GM19193 (cell line): ENCODE results near the gene SPAG8.

ENCODE experiments used
- POLR2A ChIP-seq: IDR thresholded peaks from 4 replicates; pipeline ENCODE4 v1.6.1; 2011; ENCODE audit not compliant: insufficient read depth, insufficient read length; ENCODE audit errors: extremely low read depth

Gene SPAG8

GRCh38 chr9:35812025-35812602 is at the start of gene SPAG8:
SPAG8 (minus strand) TSS chr9:35812262; CDS start chr9:35812147, 115 bp downstream.
- peak; percentile 61 for TF ChIP-seq POLR2A

- no peak for TF ChIP-seq POLR2A
Observed at GRCh38 chr9:35861161-35861897, 49.3 kb upstream of the SPAG8 start.

GRCh38 chr9:35859990-35860339 is 47.9 kb upstream of the SPAG8 start:
- TF ChIP-seq POLR2A, result no peak

GRCh38 chr9:35859310-35859989 is 47.4 kb upstream of the SPAG8 start:
- no peak for TF ChIP-seq POLR2A

- TF ChIP-seq POLR2A, result no peak
Observed at GRCh38 chr9:35858458-35858857, 46.4 kb upstream of the SPAG8 start.

GRCh38 chr9:35856882-35857281 is 44.8 kb upstream of the SPAG8 start:
- TF ChIP-seq POLR2A, result no peak

GRCh38 chr9:35856206-35856605 is 44.1 kb upstream of the SPAG8 start:
- no peak for TF ChIP-seq POLR2A

- no peak for TF ChIP-seq POLR2A
Observed at GRCh38 chr9:35854091-35854762, 42.2 kb upstream of the SPAG8 start.

GRCh38 chr9:35852876-35853865 is 41.1 kb upstream of the SPAG8 start:
- no peak for TF ChIP-seq POLR2A

GRCh38 chr9:35852267-35852815 is 40.3 kb upstream of the SPAG8 start:
- no peak for TF ChIP-seq POLR2A

GRCh38 chr9:35847792-35848572 is 35.9 kb upstream of the SPAG8 start:
- TF ChIP-seq POLR2A, result no peak

- TF ChIP-seq POLR2A, result no peak
Observed at GRCh38 chr9:35845824-35846771, 34.0 kb upstream of the SPAG8 start.
